Measurements from ENCODE around the gene ARHGAP22.

ARHGAP22 gene

DNA sequence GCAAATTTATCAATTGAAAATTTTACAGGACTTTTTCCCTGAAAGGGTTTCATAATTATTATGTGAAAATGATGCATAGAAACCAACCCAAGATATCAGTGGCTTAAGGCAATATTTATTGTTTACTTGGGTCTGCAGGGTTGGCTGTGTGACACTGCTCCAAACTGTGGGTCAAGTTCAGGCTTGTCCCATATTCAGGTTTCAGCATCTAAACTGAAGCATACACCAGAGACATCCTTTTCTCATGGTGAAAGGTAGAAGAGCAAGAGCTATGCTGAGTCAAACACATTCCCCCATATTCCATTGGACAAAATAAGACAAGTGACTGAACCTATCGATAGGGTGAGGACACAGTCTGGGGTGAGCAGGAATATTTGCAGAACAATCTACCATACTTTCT lies 187.5 kb downstream of the ARHGAP22 start:
- DNase-seq (ENCODE audit: low read depth in 2 of 2) = no peak
- no peak overlapping the region for H3K4me3 ChIP-seq (replicated peaks in 1 of 2; ENCODE audit: low read depth in 2 of 2, low read length in 2 of 2)
- TF ChIP-seq, protein P1, sequence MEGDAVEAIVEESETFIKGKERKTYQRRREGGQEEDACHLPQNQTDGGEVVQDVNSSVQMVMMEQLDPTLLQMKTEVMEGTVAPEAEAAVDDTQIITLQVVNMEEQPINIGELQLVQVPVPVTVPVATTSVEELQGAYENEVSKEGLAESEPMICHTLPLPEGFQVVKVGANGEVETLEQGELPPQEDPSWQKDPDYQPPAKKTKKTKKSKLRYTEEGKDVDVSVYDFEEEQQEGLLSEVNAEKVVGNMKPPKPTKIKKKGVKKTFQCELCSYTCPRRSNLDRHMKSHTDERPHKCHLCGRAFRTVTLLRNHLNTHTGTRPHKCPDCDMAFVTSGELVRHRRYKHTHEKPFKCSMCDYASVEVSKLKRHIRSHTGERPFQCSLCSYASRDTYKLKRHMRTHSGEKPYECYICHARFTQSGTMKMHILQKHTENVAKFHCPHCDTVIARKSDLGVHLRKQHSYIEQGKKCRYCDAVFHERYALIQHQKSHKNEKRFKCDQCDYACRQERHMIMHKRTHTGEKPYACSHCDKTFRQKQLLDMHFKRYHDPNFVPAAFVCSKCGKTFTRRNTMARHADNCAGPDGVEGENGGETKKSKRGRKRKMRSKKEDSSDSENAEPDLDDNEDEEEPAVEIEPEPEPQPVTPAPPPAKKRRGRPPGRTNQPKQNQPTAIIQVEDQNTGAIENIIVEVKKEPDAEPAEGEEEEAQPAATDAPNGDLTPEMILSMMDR (IDR thresholded peaks at IDR 0.05; ENCODE audit: low read depth, low read length) = no peak

DNA sequence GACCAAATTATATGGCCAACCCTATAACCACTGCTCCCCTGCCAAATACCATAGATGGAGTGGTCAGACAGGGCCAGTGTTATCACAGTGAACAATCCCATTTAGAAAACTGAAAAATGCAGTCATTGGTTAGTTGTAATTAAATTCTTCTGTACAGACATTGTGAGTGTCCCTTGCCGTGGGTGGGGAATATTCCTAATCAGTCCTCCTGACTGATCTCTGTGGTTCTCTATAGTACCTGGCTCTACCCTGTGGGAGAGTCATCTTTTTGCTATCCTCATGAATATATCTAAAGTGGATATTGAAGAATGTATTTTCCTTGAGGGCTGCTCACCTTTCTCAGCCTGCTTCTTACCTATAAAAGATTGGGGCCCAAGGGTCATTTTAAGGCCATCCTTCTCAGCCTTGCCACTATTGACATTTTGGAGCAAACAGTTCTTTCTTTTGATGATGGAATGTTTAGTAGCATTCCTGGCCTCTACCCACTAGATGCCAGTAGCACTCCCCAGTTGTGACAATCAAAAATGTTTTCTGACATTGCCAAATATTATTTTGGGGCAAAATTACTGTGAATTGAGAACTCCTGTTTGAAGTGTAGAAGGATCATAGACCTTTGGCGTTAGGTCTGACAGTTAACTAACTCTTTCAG lies 188.2 kb downstream of the ARHGAP22 start:
- TF ChIP-seq, protein P1 (IDR thresholded peaks at IDR 0.05; ENCODE audit: low read depth, low read length) = no peak
- no peak overlapping the region for H3K4me3 ChIP-seq (replicated peaks in 1 of 2; ENCODE audit: low read depth in 2 of 2, low read length in 2 of 2)
- no peak for DNase-seq (ENCODE audit: low read depth in 2 of 2)

DNA sequence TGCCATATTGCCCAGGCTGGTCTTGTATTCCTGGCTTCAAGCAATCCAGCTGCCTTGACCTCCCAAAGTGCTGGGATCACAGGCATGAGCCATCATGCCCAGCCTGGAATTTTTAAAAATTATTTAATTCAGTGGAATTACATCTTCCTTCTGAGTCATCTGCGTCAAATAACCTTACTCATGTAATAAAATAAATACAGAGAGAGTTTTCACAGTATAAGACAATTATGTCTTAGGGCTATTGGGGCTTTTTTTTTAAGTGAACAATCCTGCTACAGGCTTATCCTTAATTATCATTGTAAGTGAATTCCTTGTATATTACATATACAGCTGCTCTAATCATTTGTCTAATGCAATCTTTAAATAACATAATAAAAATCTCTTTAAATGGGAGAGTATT lies 190.1 kb downstream of the ARHGAP22 start:
- TF ChIP-seq, protein P1 (IDR thresholded peaks at IDR 0.05; ENCODE audit: low read depth, low read length) = no peak
- peak in 1 of 2 donors; percentile 43 for DNase-seq (ENCODE audit: low read depth in 2 of 2)
- H3K4me3 ChIP-seq (replicated peaks in 1 of 2; ENCODE audit: low read depth in 2 of 2, low read length in 2 of 2) = no peak overlapping the region

DNA sequence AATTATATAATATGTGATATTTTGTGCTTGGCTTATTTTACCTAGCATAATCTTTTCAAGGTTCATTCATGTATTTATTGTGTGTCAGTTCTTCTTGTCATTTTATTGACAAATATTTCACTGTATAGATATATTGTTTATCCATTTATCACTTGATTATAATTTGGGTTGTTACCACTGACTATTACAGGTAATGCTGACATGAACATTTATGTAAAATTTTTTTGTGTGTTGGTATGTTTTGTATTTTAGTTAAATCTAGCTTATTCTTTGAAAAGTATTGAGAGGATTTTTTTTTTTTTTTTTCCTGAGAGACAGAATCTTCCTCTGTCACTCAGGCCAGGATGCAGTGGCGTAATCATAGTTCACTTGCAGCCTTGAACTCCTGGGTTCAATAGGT lies 190.7 kb downstream of the ARHGAP22 start:
- no peak for DNase-seq (ENCODE audit: low read depth in 2 of 2)
- H3K4me3 ChIP-seq (replicated peaks in 1 of 2; ENCODE audit: low read depth in 2 of 2, low read length in 2 of 2) = no peak overlapping the region
- TF ChIP-seq, protein P1 (IDR thresholded peaks at IDR 0.05; ENCODE audit: low read depth, low read length) = no peak

DNA sequence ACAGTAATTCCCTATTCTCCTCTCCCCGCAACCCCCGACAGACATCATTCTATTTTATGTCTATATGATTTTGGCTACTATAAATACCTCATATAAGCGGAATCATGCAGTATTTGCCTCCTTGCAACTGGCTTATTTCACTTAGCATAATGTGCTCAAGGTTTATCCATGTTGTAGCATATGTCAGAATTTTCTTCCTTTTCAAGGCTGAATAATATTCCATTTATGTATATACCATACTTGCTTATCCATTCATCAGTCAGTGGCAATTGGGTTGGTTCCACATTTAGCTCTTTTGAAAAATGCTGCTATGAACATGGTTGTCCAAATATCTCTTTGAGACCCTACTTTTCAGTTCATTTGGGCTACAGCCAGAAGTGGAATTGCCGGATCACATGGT lies 191.9 kb downstream of the ARHGAP22 start:
- TF ChIP-seq, protein P1 (IDR thresholded peaks at IDR 0.05; ENCODE audit: low read depth, low read length) = no peak
- H3K4me3 ChIP-seq (replicated peaks in 1 of 2; ENCODE audit: low read depth in 2 of 2, low read length in 2 of 2) = no peak overlapping the region
- DNase-seq (ENCODE audit: low read depth in 2 of 2) = no peak

DNA sequence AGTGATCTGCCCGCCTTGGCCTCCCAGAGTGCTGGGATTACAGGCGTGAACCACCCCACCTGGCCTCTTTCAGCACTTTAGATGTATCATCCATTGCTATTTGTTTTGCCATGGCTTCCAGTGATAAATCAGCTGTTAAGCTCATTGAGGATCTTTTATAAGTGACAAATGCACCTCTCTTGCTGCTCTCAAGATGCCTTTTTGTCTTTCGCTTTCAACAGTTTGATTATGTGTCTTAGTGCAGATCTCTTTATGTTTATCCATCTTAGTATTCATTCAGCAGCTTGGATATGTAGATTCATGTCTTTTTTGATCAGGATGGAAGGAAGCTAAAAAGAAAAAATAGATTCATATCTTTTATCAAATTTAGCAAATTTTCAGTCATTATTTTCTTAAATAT lies 192.8 kb downstream of the ARHGAP22 start:
- no peak overlapping the region for H3K4me3 ChIP-seq (replicated peaks in 1 of 2; ENCODE audit: low read depth in 2 of 2, low read length in 2 of 2)
- TF ChIP-seq, protein P1 (IDR thresholded peaks at IDR 0.05; ENCODE audit: low read depth, low read length) = no peak
- DNase-seq (ENCODE audit: low read depth in 2 of 2) = no peak

DNA sequence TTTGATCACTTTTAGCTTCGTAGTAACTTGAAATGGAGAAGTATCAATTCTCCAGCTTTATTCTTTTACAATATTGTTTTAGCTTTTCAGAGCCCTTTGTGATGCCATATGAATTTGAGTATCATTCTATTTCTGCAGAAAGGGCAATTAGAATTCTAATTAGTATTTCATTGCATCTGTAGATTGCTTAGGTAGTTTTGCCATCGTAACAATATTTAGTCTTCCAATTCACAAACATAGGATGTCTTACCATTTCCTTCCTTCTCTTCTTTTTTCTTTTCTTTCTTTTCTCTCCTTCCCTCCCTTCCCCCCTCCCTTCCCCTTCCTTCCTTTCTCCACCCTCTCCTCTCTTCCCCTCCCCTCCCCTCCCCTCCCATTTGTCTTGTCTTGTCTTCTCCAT lies 193.4 kb downstream of the ARHGAP22 start:
- no peak for DNase-seq (ENCODE audit: low read depth in 2 of 2)
- no peak overlapping the region for H3K4me3 ChIP-seq (replicated peaks in 1 of 2; ENCODE audit: low read depth in 2 of 2, low read length in 2 of 2)
- TF ChIP-seq, protein P1 (IDR thresholded peaks at IDR 0.05; ENCODE audit: low read depth, low read length) = no peak
